ENCODE measurements around the gene NOTCH1.
A peak's percentile ranks its signal among the peaks of the same experiment; 100 is the strongest.

NOTCH1 gene

GRCh38 chr9:136504512-136505348, 41.1 kb downstream of the NOTCH1 start:
- no peak for DNase-seq

- no peak for DNase-seq
Measured at GRCh38 chr9:136502940-136503550, 42.8 kb downstream of the NOTCH1 start.

DNA sequence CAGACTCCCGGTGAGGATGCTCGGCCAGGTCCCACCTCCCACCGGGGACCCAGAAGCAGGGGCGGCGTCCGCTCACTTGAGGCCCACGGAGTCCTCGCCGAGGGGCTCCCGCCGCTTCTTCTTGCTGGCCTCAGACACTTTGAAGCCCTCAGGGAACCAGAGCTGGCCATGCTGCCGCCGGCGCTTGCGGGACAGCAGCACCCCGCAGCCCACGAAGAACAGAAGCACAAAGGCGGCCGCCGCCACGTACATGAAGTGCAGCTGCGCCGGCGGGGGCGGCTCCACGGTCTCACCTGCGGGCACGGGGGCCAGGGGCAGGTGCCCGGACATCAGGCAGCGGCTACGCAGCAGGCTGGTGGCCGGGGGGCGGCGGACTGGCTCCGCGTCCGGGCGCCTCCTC, 43.7 kb downstream of the NOTCH1 start:
- DNase-seq, result no peak

- no peak for DNase-seq
Measured at GRCh38 chr9:136501686-136502085, 44.2 kb downstream of the NOTCH1 start.

DNA sequence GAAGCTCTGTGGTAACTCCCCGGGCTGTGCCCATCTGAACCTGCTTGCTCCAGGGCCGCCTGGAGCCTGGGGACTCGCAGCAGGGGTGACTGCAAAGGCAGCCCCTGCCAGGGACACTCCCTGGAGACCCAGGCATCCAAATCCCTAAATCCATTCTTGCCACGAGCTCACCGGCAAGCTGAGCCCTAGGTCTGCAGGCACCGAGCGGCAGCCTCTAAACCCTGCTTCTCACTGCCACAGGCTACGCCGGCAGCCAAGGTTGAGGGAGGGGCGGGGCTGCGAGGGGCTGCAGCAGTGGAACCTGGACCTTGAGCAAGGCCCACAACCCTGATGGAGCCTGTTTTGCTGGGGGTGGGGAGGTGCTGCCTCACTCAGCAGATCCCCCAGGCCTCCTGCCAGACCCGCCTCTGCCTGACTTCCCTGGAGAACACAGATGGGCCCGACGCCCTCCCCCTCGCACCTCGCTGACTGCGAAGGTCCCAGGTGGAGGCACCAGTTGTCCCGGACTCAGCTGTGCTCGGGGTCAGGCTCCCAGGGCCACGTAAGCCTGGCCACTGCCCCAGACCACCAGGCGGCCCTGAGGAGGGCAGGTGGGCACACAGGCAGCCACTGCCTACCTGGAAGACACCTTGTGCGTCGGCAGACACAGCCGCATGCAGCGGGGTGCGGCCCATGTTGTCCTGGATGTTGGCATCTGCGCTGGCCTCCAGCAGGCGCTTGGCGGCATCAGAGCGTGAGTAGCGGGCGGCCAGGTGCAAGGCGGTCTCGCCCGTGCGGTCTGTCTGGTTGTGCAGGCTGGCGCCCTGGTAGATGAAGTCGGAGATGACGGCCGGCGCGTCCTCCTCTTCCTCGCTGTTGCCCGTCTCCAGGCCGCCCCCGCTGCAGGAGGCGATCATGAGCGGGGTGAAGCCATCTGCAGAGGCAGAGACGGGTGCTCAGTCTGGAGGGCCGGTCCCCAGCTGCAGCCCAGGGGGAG, 45.6 kb downstream of the NOTCH1 start:
- DNase-seq, result no peak

GRCh38 chr9:136499071-136499934, 46.5 kb downstream of the NOTCH1 start:
- peak in 6 of 56 donors; percentile 16 to 44 (median 27) for DNase-seq

GRCh38 chr9:136497916-136498695, 47.7 kb downstream of the NOTCH1 start:
- DNase-seq, result no peak

- DNase-seq, result no peak
Measured at GRCh38 chr9:136496801-136497620, 48.8 kb downstream of the NOTCH1 start.

GRCh38 chr9:136496181-136496580, 49.7 kb downstream of the NOTCH1 start:
- DNase-seq, result no peak

DNA sequence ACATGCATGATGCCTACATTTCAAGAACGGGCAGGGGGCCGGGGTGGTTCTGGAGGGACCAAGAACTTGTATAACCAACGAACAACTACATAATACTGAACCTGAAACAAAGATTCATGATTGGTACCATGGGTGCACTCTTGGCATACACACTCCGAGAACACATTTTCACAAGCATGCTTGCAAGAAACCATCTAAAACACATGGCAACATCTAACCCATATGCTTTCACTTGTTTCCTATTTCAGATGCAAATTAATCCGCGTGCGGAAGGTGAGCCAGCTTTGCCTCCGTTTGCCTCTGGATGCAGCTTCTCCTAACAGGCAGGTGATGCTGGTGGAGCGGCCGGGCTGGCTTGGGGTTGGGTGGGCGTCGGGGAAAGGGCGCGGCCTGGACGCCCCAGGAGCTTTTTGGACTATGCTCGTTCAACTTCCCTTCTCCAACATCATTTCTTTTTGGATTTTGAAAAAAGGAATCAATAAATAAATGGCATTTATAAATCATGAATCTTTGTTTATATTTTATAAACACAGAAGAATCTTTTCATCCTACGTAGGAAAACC, 50.5 kb downstream of the NOTCH1 start:
- no peak for DNase-seq

DNA sequence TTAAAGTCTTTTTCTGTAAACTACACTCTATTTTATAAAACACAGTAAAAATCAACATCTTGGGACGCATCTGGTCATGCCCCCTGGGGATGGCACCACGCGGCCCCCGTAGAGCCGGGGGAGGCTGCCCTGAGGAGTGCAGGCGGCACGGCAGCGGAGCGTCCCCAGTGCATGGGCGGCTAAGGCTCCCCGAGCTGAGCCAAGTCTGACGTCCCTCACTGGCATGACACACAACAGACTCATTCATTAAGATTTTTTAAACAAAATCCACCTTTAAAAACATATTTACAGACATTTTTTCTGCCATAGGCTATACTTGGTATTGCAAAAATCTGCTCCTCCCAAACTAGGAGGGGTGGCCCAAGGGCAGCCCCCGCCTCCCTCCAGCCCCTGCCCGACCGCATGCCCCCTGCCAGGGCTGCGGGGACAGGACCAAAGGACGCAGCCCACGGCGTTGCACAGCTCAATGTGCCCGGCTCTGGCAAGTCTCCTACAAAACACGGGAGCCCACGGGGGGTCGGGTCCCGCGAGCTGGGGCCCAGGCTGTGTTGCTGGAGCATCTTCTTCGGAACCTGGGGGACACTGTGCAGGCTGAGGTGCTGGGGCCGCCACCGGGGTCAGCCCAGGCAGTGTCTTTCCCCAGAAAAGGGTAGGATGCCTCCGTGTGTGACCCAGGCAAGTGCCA, 51.2 kb downstream of the NOTCH1 start:
- peak in 26 of 56 donors; percentile 13 to 65 (median 40) for DNase-seq

- DNase-seq, result no peak
Measured at GRCh38 chr9:136494012-136494411, 51.8 kb downstream of the NOTCH1 start.

DNA sequence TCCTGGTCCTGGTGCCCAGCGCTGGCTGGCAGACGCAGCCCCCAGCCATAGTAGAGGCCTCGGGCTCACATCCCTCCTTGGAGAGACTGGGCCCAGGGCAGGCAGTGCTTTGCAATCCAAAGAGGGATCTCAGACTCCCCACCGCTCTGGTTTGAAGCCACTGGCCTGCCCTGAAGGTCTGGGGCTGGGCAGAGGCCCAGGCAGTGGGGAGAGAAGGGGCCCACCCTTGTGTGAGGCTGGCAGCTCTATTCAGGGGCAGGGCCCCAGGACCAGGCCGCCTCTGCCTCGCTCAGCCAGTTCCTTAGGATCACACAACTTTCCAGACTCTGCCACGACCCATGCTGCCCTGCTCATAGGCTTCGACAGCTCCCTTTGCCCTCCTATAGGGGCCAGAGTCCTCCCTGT, 52.3 kb downstream of the NOTCH1 start:
- DNase-seq, result peak in 21 of 56 donors; percentile 8 to 74 (median 44)

DNA sequence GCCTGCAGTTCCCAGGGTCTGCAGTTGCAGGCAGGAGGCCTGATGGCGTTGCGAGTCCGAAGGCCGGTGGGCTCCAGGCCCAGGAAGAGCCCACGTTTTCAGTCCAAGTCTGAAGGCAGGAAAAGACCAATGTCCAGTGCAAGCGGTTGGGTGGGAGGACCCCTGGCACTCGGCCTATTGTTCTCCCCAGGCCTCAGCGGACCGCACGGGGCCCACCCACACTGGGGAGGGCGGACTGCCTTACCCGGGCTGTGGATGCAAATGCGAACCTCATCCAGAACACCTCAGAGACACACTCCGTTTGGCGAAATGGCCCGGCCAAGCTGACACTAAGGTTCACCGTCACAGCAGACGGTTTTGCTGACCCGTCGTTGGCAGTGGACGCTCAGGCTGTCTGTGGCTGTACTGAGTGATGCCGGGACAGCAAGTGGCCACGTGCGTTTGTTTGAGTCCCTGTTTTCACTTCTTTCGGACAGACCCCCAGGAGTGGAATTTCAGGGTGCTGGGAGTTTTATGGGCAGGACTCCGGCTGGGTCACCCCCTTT, 52.8 kb downstream of the NOTCH1 start:
- no peak for DNase-seq

DNA sequence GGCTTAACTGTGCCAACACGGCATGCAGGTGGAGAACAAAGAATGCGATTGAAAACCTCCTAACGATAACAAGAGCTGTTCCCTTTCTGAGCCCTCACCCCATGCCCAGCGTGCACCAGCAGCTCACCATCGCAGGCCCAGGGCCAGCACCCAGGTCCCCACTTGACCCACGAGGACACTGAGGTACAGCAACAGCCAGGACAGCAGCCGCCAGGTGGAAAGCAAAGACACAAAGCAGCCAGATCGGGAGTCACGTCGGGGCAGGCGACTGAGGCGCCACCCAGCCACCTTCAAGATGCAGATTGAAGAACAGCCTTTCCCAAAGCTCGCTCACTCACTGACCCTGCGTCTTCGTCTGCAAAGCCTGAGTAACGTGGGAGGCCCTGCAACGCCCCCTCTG, 56.1 kb downstream of the NOTCH1 start:
- no peak for DNase-seq

DNA sequence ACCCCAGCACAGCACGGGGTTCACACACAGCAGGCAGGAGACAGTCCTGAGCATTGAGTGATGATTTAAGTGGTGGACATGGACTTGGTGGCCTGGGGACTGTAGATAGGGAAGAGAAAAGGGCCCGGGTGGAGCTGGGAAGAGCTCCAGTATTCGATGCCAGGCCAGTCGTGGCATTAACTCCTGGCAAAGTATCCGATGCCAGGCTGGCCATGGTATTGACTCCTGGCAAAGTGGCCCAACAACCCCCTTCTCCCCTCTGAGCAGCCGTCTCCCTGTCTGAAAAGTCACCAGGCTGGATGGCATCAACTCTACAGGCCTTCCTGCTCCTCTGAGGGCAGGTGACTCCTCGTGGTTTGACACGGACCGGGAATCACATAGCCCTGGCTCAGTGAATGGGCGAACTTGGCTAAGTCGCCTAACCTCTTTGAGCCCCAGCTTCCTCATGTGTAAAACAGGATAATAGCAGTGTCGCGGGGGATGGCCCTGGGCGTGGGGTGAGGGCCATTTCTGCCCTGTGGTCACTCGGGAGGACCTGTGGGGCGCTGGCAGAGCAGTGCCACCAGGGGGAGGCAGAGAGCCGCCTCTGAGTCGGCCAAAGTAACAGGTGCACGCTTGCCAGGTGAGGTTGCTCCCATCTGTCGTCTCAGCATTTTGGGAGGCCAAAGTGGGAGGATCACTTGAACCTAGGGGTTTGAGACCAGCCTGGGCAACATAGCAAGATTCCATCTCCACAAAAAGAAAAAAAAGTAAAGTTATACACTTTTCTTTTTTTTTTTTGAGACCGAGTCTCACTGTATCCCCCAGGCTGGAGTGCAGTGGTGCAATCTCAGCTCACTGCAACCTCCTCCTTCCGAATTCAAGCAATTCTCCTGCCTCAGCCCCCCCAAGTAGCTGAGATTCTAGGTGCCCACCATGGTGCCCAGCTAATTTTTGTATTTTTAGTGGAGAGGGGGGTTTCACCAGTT, 57.3 kb downstream of the NOTCH1 start:
- DNase-seq, result peak in 39 of 56 donors; percentile 10 to 78 (median 42)
